ENCODE measurements around the gene CDR2L.

CDR2L gene

DNA sequence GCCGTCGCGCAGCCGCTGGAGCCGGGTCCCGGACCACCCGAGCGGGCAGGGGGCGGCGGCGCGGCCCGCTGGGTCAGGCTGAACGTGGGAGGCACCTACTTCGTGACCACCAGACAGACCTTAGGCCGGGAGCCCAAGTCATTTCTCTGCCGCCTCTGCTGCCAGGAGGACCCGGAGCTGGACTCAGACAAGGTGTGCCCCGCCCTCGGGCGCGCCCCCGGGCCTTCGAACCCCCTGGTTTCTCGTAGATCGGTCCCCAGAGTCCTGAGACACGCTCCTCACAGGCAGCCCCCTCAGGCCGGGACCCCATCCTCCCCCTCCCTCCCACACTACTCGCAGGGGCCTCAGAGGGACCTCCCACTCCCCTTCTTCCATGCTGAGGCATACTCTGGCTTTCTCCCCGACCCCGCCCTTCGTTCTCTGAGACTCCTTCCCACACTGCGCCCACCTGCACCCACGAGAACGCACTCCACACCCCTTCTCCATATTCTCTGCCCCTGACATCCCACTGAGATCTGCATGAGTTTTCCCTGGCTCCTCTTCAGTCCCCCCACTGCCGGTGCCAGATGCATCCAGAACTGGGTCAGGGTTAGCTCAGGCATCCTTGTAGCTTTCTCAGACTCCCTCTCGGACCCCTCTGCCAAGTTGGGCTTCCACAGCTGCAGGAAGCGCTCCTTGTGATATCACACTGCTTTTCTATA is 60.1 kb downstream of the CDR2L start:
- TF ChIP-seq MYC (IDR thresholded peaks at IDR 0.05; ENCODE audit: low read depth, low read length) (no peak), POLR2A (IDR thresholded peaks at IDR 0.05; ENCODE audit: extremely low read depth, insufficient read length) (no peak)
- TF ChIP-seq, protein P1, sequence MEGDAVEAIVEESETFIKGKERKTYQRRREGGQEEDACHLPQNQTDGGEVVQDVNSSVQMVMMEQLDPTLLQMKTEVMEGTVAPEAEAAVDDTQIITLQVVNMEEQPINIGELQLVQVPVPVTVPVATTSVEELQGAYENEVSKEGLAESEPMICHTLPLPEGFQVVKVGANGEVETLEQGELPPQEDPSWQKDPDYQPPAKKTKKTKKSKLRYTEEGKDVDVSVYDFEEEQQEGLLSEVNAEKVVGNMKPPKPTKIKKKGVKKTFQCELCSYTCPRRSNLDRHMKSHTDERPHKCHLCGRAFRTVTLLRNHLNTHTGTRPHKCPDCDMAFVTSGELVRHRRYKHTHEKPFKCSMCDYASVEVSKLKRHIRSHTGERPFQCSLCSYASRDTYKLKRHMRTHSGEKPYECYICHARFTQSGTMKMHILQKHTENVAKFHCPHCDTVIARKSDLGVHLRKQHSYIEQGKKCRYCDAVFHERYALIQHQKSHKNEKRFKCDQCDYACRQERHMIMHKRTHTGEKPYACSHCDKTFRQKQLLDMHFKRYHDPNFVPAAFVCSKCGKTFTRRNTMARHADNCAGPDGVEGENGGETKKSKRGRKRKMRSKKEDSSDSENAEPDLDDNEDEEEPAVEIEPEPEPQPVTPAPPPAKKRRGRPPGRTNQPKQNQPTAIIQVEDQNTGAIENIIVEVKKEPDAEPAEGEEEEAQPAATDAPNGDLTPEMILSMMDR (IDR thresholded peaks at IDR 0.05; ENCODE audit: low read depth, low read length): no peak
- TF ChIP-seq, protein P2, sequence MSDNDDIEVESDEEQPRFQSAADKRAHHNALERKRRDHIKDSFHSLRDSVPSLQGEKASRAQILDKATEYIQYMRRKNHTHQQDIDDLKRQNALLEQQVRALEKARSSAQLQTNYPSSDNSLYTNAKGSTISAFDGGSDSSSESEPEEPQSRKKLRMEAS (IDR thresholded peaks at IDR 0.05; ENCODE audit: low read depth, low read length): no peak
- DNase-seq (ENCODE audit: low read depth): peak; percentile 43
- H3K4me3 ChIP-seq (ENCODE audit: low read depth, low read length): peak overlapping the region; percentile 77

DNA sequence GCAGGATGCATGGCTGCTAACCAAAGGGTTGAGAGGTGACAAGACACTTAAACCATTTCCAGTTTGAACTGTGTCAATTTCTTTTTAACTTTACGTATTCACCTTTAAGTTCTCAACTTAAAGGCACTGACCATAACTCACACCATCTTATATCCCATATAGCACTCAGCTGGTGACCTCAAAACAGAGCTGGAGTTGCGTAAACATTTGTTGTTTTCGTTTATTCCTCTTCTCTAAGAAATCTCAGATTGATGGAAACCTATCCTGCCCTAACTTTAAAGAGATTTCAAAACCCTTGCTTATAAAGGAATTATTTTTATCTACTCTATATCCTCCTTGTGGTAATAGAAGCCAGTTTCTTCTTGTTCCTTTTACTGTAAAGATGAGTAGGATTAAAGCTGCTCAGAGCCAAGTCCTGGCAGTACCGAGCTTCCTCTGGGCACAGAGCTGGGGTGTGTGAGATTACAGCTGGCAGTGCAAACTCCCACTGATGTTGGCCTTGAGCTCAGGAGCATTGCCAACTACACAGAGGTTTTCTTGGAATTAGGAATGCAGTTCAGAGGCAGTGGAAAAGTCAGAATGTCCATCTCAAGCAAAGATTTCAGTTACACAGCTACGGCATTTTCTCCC is 60.9 kb downstream of the CDR2L start:
- DNase-seq (ENCODE audit: low read depth): peak; percentile 25
- TF ChIP-seq POLR2A (IDR thresholded peaks at IDR 0.05; ENCODE audit: extremely low read depth, insufficient read length) (no peak), MYC (IDR thresholded peaks at IDR 0.05; ENCODE audit: low read depth, low read length) (no peak)
- TF ChIP-seq, protein P1 (IDR thresholded peaks at IDR 0.05; ENCODE audit: low read depth, low read length): no peak
- TF ChIP-seq, protein P2 (IDR thresholded peaks at IDR 0.05; ENCODE audit: low read depth, low read length): no peak

DNA sequence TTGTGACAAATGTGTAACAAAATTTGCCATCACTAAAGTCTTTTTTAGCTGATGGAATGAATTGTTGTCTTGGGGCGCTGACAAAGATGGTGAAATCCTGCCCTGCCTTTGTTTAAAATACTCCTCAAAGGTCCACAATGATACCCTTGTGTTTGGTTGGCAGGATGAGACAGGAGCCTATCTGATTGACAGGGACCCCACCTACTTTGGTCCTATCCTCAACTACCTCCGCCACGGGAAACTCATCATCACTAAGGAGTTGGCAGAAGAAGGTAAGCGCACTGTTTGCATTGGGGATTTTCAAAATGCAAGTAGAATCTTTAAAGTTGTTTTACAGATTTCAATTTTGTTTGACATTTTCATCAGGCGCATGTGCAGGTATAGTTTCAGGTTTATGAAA is 61.6 kb downstream of the CDR2L start:
- peak overlapping the region; percentile 12 for H3K4me3 ChIP-seq (ENCODE audit: low read depth, low read length)
- no peak for DNase-seq (ENCODE audit: low read depth)
- TF ChIP-seq, protein P2 (IDR thresholded peaks at IDR 0.05; ENCODE audit: low read depth, low read length): no peak
- TF ChIP-seq, protein P1 (IDR thresholded peaks at IDR 0.05; ENCODE audit: low read depth, low read length): no peak
- TF ChIP-seq MYC (IDR thresholded peaks at IDR 0.05; ENCODE audit: low read depth, low read length) (no peak), POLR2A (IDR thresholded peaks at IDR 0.05; ENCODE audit: extremely low read depth, insufficient read length) (no peak)

More for the DNA sequence above, 60.9 kb downstream of the CDR2L start:
- peak overlapping the region; percentile 77 for H3K4me3 ChIP-seq (ENCODE audit: low read depth, low read length)

DNA sequence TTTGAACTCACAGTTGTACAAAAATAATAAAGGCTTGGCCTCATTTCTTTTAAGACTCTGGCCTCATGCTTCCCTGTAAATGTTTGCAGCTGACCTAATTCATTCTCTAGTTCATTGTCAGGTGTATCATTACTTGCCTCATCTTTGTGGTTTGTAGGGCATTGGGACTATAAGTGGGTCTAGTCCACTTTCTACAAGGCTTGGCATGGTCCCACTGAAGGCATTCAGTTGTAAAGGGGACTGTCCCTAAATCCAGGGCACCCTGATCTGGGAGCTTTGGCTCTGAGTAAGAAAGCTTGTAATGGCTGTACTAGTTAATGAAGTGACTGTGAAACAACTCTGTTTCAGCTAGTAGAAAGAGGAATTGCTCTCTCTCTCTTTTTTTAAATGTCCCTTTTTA is 62.3 kb downstream of the CDR2L start:
- DNase-seq (ENCODE audit: low read depth): no peak
- no peak overlapping the region for H3K4me3 ChIP-seq (ENCODE audit: low read depth, low read length)
- TF ChIP-seq MYC (IDR thresholded peaks at IDR 0.05; ENCODE audit: low read depth, low read length) (no peak), POLR2A (IDR thresholded peaks at IDR 0.05; ENCODE audit: extremely low read depth, insufficient read length) (no peak)
- TF ChIP-seq, protein P2 (IDR thresholded peaks at IDR 0.05; ENCODE audit: low read depth, low read length): no peak
- TF ChIP-seq, protein P1 (IDR thresholded peaks at IDR 0.05; ENCODE audit: low read depth, low read length): no peak

DNA sequence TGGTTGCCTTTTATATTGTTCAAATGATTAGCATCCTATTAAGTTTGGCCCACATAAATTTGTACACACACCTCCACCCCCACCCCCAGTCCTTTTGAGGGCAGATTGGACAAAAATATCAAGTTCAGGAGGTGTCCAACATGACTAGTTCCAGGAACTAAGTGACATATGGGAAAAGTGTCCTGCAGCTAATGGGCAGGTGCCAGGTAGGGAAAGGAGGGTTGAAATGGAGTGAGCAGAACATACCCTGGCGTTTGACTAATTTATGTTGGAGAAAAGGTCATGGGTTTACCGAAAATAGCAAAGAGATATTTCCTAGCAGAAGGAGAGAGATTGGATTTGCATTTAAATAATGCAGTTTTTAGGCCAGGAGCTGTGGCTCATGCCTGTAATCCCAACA is 64.5 kb downstream of the CDR2L start:
- no peak for DNase-seq (ENCODE audit: low read depth)
- no peak overlapping the region for H3K4me3 ChIP-seq (ENCODE audit: low read depth, low read length)
- no peak for TF ChIP-seq MYC (IDR thresholded peaks at IDR 0.05; ENCODE audit: low read depth, low read length)
- TF ChIP-seq, protein P1 (IDR thresholded peaks at IDR 0.05; ENCODE audit: low read depth, low read length): no peak
- TF ChIP-seq, protein P2 (IDR thresholded peaks at IDR 0.05; ENCODE audit: low read depth, low read length): no peak
- TF ChIP-seq POLR2A (IDR thresholded peaks at IDR 0.05; ENCODE audit: extremely low read depth, insufficient read length): no peak
